Measurements from ENCODE around the gene CCL22.
A peak's percentile ranks its signal among the peaks of the same experiment; 100 is the strongest.
"Not testable (repeated sequence)": the region's sequence is repeated elsewhere in the genome, so short reads cannot be mapped to it uniquely, and the experiment has no call there.

The CCL22 gene

DNA sequence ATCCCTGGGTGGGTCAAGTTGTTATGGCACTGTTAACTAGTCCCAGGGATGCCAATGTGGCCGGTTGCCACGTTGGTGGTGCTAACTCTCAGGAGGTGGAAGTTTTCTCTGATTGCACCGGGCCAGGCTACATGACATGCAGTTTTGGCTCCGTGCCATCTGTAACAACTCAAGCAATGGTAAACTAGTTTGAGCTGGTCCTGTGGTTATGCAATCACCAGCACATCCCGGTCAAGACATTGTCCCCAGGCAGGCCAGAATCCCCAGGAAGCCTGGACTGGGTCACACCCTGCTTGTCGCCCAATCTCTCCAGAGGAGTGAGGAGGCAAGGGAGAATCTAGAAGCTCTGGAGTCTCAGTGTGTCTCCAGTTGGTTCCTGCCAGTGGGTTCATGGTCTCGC, 35.9 kb downstream of the CCL22 start:
- no peak overlapping the region for H2AK5ac ChIP-seq (ENCODE audit: low read depth, low read length)
- WGBS, 2 donors (ENCODE audit: extremely low coverage in 2 of 2, insufficient read length in 2 of 2, insufficient replicate concordance in 1 of 2) = no CpG with 5 or more reads among the region's 7 CpGs
- no peaks in the 10 kb centered on the region for H3K27me3 ChIP-seq (ENCODE audit: control insufficient read depth in 3 of 3, insufficient read depth in 3 of 3, low read depth in 1 of 3, low read length in 3 of 3)
- H2AFZ ChIP-seq (ENCODE audit: low read length) = no peak overlapping the region
- H4K91ac ChIP-seq (ENCODE audit: low read depth, low read length, poor library complexity) = no peak overlapping the region
- no peak overlapping the region for H3K9ac ChIP-seq (ENCODE audit: low read depth, low read length, poor library complexity)
- H2BK12ac ChIP-seq (ENCODE audit: low read length) = no peak overlapping the region
- H2BK15ac ChIP-seq (ENCODE audit: low read length) = no peak overlapping the region
- no peaks in the 10 kb centered on the region for H3K4me1 ChIP-seq (ENCODE audit: control insufficient read depth in 2 of 2, insufficient read depth in 1 of 2, low read depth in 1 of 2, low read length in 2 of 2)
- H4K8ac ChIP-seq (ENCODE audit: low read depth, low read length) = no peak overlapping the region
- H3K18ac ChIP-seq (ENCODE audit: low read length) = no peak overlapping the region
- H3K4ac ChIP-seq (ENCODE audit: low read length) = no peak overlapping the region
- no peaks in the 10 kb centered on the region for H3K79me1 ChIP-seq (ENCODE audit: low read depth, low read length)
- no peak overlapping the region for H3K27ac ChIP-seq (replicated peaks; ENCODE audit: low read length)
- H3K4me3 ChIP-seq (ENCODE audit: low read length in 2 of 2) = no peak overlapping the region
- no peak for DNase-seq (ENCODE audit: low spot score)
- no peaks in the 10 kb centered on the region for H3K36me3 ChIP-seq (replicated peaks in 1 of 2; ENCODE audit: control insufficient read depth in 2 of 2, insufficient read depth in 2 of 2, low read length in 2 of 2)
- H2BK5ac ChIP-seq (ENCODE audit: low read length) = no peak overlapping the region
- H3K23ac ChIP-seq (ENCODE audit: low read depth, low read length, poor library complexity) = no peak overlapping the region
- peak overlapping the region; percentile 3 for H3K14ac ChIP-seq (ENCODE audit: low read length)
- H2BK120ac ChIP-seq (ENCODE audit: low read depth, low read length) = no peak overlapping the region
- H3K4me2 ChIP-seq (ENCODE audit: insufficient read depth, low read length, poor library complexity, severe bottlenecking) = no peak overlapping the region
- H3K9me3 ChIP-seq (replicated peaks in 1 of 2; ENCODE audit: control insufficient read depth in 2 of 2, insufficient read depth in 1 of 2, low read depth in 1 of 2, low read length in 2 of 2) = no peaks in the 10 kb centered on the region

DNA sequence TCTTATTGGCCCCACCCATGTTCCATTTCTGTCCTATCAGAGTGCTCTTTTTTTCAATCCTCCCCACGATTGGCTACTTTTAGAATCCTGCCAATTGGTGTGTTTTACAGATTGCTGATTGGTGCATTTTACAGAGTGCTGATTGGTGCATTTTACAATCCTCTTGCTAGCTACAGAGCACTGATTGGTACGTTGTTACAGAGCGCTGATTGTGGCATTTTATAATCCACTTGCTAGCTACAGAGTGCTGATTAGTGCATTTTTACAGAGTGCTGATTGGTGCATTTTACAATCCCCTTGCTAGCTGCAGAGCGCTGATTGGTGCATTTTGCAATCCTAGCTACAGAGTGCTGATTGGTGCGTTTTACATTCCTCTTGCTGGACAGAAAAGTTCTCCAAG, 36.4 kb downstream of the CCL22 start:
- no peak for DNase-seq (ENCODE audit: low spot score)
- Histone ChIP-seq H3K9me3 (replicated peaks in 1 of 2; ENCODE audit: control insufficient read depth in 2 of 2, insufficient read depth in 1 of 2, low read depth in 1 of 2, low read length in 2 of 2) (no peaks in the 10 kb centered on the region), H2BK5ac (ENCODE audit: low read length) (no peak overlapping the region), H3K23ac (ENCODE audit: low read depth, low read length, poor library complexity) (no peak overlapping the region), H3K9ac (ENCODE audit: low read depth, low read length, poor library complexity) (no peak overlapping the region), H3K4ac (ENCODE audit: low read length) (no peak overlapping the region), H3K18ac (ENCODE audit: low read length) (no peak overlapping the region), H3K27ac (replicated peaks; ENCODE audit: low read length) (no peak overlapping the region), H3K36me3 (replicated peaks in 1 of 2; ENCODE audit: control insufficient read depth in 2 of 2, insufficient read depth in 2 of 2, low read length in 2 of 2) (no peaks in the 10 kb centered on the region), H3K27me3 (ENCODE audit: control insufficient read depth in 3 of 3, insufficient read depth in 3 of 3, low read depth in 1 of 3, low read length in 3 of 3) (no peaks in the 10 kb centered on the region), H2BK12ac (ENCODE audit: low read length) (no peak overlapping the region), H4K91ac (ENCODE audit: low read depth, low read length, poor library complexity) (no peak overlapping the region), H2BK15ac (ENCODE audit: low read length) (no peak overlapping the region), H2AK5ac (ENCODE audit: low read depth, low read length) (no peak overlapping the region), H3K4me3 (ENCODE audit: low read length in 2 of 2) (no peak overlapping the region), H3K4me2 (ENCODE audit: insufficient read depth, low read length, poor library complexity, severe bottlenecking) (no peak overlapping the region), H3K14ac (ENCODE audit: low read length) (no peak overlapping the region), H4K8ac (ENCODE audit: low read depth, low read length) (no peak overlapping the region), H3K4me1 (ENCODE audit: control insufficient read depth in 2 of 2, insufficient read depth in 1 of 2, low read depth in 1 of 2, low read length in 2 of 2) (no peaks in the 10 kb centered on the region), H2AFZ (ENCODE audit: low read length) (no peak overlapping the region), H3K79me1 (ENCODE audit: low read depth, low read length) (peaks cover 1% of the 10 kb centered on the region), H2BK120ac (ENCODE audit: low read depth, low read length) (no peak overlapping the region)
- WGBS, 2 donors (ENCODE audit: extremely low coverage in 2 of 2, insufficient read length in 2 of 2, insufficient replicate concordance in 1 of 2) = no CpG with 5 or more reads among the region's 5 CpGs

DNA sequence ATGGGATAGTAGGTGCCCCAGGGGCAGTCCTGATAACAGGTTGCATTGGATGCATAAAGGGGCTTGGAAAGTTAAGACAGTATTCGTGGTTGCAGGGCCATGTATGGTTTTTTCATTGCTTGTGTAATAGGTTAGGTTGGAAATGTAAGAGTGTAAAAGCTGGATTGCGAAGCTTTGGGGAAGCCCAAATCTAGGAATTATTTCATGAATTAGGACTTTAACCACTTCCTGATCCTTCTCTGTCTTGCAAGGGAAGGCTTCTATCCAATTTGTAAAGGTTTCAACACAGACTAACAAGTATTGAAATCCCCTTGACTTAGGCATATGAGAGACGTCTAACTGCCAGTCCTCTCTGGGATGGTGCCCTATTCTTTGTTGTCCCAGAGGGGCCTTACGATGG, 38.2 kb downstream of the CCL22 start:
- H3K27ac ChIP-seq (replicated peaks; ENCODE audit: low read length) = no peak overlapping the region
- H2BK12ac ChIP-seq (ENCODE audit: low read length) = no peak overlapping the region
- H2AFZ ChIP-seq (ENCODE audit: low read length) = no peak overlapping the region
- no peak overlapping the region for H3K4me2 ChIP-seq (ENCODE audit: insufficient read depth, low read length, poor library complexity, severe bottlenecking)
- H2BK120ac ChIP-seq (ENCODE audit: low read depth, low read length) = no peak overlapping the region
- no peak overlapping the region for H3K23ac ChIP-seq (ENCODE audit: low read depth, low read length, poor library complexity)
- no peak overlapping the region for H2BK15ac ChIP-seq (ENCODE audit: low read length)
- no peak overlapping the region for H4K8ac ChIP-seq (ENCODE audit: low read depth, low read length)
- no peaks in the 10 kb centered on the region for H3K4me1 ChIP-seq (ENCODE audit: control insufficient read depth in 2 of 2, insufficient read depth in 1 of 2, low read depth in 1 of 2, low read length in 2 of 2)
- H3K18ac ChIP-seq (ENCODE audit: low read length) = no peak overlapping the region
- H3K4ac ChIP-seq (ENCODE audit: low read length) = no peak overlapping the region
- no peaks in the 10 kb centered on the region for H3K36me3 ChIP-seq (replicated peaks in 1 of 2; ENCODE audit: control insufficient read depth in 2 of 2, insufficient read depth in 2 of 2, low read length in 2 of 2)
- no peak overlapping the region for H4K91ac ChIP-seq (ENCODE audit: low read depth, low read length, poor library complexity)
- H3K4me3 ChIP-seq (ENCODE audit: low read length in 2 of 2) = no peak overlapping the region
- peaks cover 1% of the 10 kb centered on the region for H3K79me1 ChIP-seq (ENCODE audit: low read depth, low read length)
- H3K9me3 ChIP-seq (replicated peaks in 1 of 2; ENCODE audit: control insufficient read depth in 2 of 2, insufficient read depth in 1 of 2, low read depth in 1 of 2, low read length in 2 of 2) = no peaks in the 10 kb centered on the region
- WGBS, 2 donors (ENCODE audit: extremely low coverage in 2 of 2, insufficient read length in 2 of 2, insufficient replicate concordance in 1 of 2) = no CpG with 5 or more reads among the region's 4 CpGs
- no peak overlapping the region for H3K9ac ChIP-seq (ENCODE audit: low read depth, low read length, poor library complexity)
- no peak overlapping the region for H3K14ac ChIP-seq (ENCODE audit: low read length)
- no peak overlapping the region for H2AK5ac ChIP-seq (ENCODE audit: low read depth, low read length)
- H2BK5ac ChIP-seq (ENCODE audit: low read length) = no peak overlapping the region
- H3K27me3 ChIP-seq (ENCODE audit: control insufficient read depth in 3 of 3, insufficient read depth in 3 of 3, low read depth in 1 of 3, low read length in 3 of 3) = no peaks in the 10 kb centered on the region
- no peak for DNase-seq (ENCODE audit: low spot score)

DNA sequence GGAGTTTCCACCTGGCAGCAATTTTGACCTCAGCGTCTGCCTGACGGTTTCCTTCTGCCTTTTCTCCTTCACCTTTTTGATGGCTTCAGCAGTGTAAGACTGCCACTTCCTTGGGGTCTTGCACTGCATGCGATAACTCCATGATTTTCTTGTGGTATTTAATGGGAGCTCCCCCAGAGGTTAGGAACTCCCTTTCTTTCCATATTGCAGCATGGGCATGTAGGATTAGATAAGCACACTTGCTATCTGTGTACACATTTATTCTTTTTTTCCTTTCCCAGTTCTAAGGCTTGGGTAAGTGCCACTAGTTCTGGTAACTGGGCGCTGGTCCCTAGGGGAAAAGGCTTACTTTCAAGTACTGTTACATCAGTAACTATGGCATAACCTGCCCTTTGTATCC, 38.9 kb downstream of the CCL22 start:
- WGBS, 2 donors (ENCODE audit: extremely low coverage in 2 of 2, insufficient read length in 2 of 2, insufficient replicate concordance in 1 of 2) = no CpG with 5 or more reads among the region's 4 CpGs
- not testable (repeated sequence) for H2BK120ac ChIP-seq (ENCODE audit: low read depth, low read length); H3K79me1 ChIP-seq (ENCODE audit: low read depth, low read length); H3K4me3 ChIP-seq (ENCODE audit: low read length in 2 of 2); DNase-seq (ENCODE audit: low spot score); H3K23ac ChIP-seq (ENCODE audit: low read depth, low read length, poor library complexity); H3K9me3 ChIP-seq (replicated peaks in 1 of 2; ENCODE audit: control insufficient read depth in 2 of 2, insufficient read depth in 1 of 2, low read depth in 1 of 2, low read length in 2 of 2); H2BK15ac ChIP-seq (ENCODE audit: low read length); H2AK5ac ChIP-seq (ENCODE audit: low read depth, low read length); H2AFZ ChIP-seq (ENCODE audit: low read length); H3K4me2 ChIP-seq (ENCODE audit: insufficient read depth, low read length, poor library complexity, severe bottlenecking); H3K27ac ChIP-seq (replicated peaks; ENCODE audit: low read length); H3K4me1 ChIP-seq (ENCODE audit: control insufficient read depth in 2 of 2, insufficient read depth in 1 of 2, low read depth in 1 of 2, low read length in 2 of 2); H3K4ac ChIP-seq (ENCODE audit: low read length); H3K27me3 ChIP-seq (ENCODE audit: control insufficient read depth in 3 of 3, insufficient read depth in 3 of 3, low read depth in 1 of 3, low read length in 3 of 3); H3K18ac ChIP-seq (ENCODE audit: low read length); H2BK12ac ChIP-seq (ENCODE audit: low read length); H4K91ac ChIP-seq (ENCODE audit: low read depth, low read length, poor library complexity); H4K8ac ChIP-seq (ENCODE audit: low read depth, low read length); H3K9ac ChIP-seq (ENCODE audit: low read depth, low read length, poor library complexity); H3K14ac ChIP-seq (ENCODE audit: low read length); H3K36me3 ChIP-seq (replicated peaks in 1 of 2; ENCODE audit: control insufficient read depth in 2 of 2, insufficient read depth in 2 of 2, low read length in 2 of 2); H2BK5ac ChIP-seq (ENCODE audit: low read length)
